Measurements from ENCODE around the gene LGALS1. TPM values are rescaled to one million over a fixed set of nuclear protein-coding genes. Genes with fewer than 3 reads are reported as not detected.

LGALS1 gene
- total and polyA plus RNA-seq, 9 of the 15 experiments (the other 6 are each of a cell fraction or from before 2014, with no cell fraction given): 160 to 800 (median 330) TPM

GRCh38 chr22:37661160-37661924 is 14.1 kb upstream of the LGALS1 start (continued):
- TF ChIP-seq MYC (IDR thresholded peaks at IDR 0.05; ENCODE audit: low read depth, low read length) (no peak), MYC (CRISPR knock-in tag; IDR thresholded peaks at IDR 0.05; ENCODE audit: borderline replicate concordance, low read depth) (no peak), E2F4 (CRISPR knock-in tag; IDR thresholded peaks at IDR 0.05; ENCODE audit: low read depth) (no peak), CCAR2 (IDR thresholded peaks at IDR 0.05; ENCODE audit: low read depth, low read length) (no peak), LARP7 (IDR thresholded peaks at IDR 0.05) (no peak), CLOCK (CRISPR knock-in tag; IDR thresholded peaks at IDR 0.05; ENCODE audit: borderline replicate concordance) (no peak), NR2C1 (IDR thresholded peaks at IDR 0.05) (no peak), NR2C1 (tag; IDR thresholded peaks at IDR 0.05) (no peak), ATF3 (IDR thresholded peaks at IDR 0.05) (peak; percentile 73), ATF3 (CRISPR knock-in tag; conservative IDR thresholded peaks at IDR 0.05) (no peak), HSF4 (CRISPR knock-in tag; IDR thresholded peaks at IDR 0.05; ENCODE audit: borderline replicate concordance) (no peak), ZNF143 (CRISPR knock-in tag; IDR thresholded peaks at IDR 0.05) (no peak), NFE2L1 (tag; IDR thresholded peaks at IDR 0.05; ENCODE audit: borderline replicate concordance, low read depth) (no peak), ZNF764 (CRISPR knock-in tag; IDR thresholded peaks at IDR 0.05; ENCODE audit: low read depth) (no peak), CTCF (IDR thresholded peaks at IDR 0.05 in 2 of 3, conservative IDR thresholded peaks at IDR 0.05 in 1 of 3; ENCODE audit: insufficient read depth in 2 of 3, low read depth in 1 of 3, low read length in 3 of 3) (peak; percentile 51 to 65 (median 61)), PPARD (CRISPR knock-in tag; IDR thresholded peaks at IDR 0.05) (no peak), SP1 (CRISPR knock-in tag; IDR thresholded peaks at IDR 0.05) (no peak), ZBTB12 (CRISPR knock-in tag; IDR thresholded peaks at IDR 0.05) (no peak), TFAP4 (CRISPR knock-in tag; IDR thresholded peaks at IDR 0.05; ENCODE audit: borderline replicate concordance) (peak; percentile 50; the same call in 1 of the 2 replicates)

Measured in K562 (cell line).